Measurements from ENCODE around the gene PTCHD4.

DNA sequence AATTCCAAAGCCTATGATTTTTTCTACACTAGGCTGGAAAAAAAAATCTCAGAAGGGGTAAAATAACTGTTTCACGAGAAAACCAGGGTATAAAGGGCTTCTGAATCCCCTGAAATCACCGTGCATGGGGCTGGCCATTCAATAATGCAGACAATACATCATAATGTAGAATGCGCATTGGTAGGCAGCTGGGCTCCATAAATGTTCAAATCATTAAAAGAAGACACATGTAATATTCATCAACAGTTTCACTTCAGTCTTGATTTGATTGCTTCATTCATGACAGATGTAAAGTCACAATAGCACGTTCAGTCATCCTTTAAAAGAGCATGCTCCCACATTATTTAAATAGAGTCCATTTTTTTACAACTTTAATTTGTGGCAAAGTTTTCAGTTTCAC lies 20.5 kb downstream of the PTCHD4 start:
- TF ChIP-seq, protein P1, sequence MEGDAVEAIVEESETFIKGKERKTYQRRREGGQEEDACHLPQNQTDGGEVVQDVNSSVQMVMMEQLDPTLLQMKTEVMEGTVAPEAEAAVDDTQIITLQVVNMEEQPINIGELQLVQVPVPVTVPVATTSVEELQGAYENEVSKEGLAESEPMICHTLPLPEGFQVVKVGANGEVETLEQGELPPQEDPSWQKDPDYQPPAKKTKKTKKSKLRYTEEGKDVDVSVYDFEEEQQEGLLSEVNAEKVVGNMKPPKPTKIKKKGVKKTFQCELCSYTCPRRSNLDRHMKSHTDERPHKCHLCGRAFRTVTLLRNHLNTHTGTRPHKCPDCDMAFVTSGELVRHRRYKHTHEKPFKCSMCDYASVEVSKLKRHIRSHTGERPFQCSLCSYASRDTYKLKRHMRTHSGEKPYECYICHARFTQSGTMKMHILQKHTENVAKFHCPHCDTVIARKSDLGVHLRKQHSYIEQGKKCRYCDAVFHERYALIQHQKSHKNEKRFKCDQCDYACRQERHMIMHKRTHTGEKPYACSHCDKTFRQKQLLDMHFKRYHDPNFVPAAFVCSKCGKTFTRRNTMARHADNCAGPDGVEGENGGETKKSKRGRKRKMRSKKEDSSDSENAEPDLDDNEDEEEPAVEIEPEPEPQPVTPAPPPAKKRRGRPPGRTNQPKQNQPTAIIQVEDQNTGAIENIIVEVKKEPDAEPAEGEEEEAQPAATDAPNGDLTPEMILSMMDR (IDR thresholded peaks at IDR 0.05) = no peak
- TF ChIP-seq EZH2 (IDR thresholded peaks at IDR 0.05) (no peak), EZH2phosphoT487 (IDR thresholded peaks at IDR 0.05) (no peak)

All from neural progenitor cell (in vitro differentiated cells).